Activated CD4-positive, alpha-beta T cell treated with anti-CD3 and anti-CD28 coated beads, Interleukin-2, amount 50 U/mL, for 24 hours (primary cell): ENCODE measurements around the gene ZNF74.

Experiments
- DNase-seq, 2 donors: peaks; one replicate each; pipeline ENCODE4 v3.0.0-alpha.2; 2020; ENCODE audit warnings: low read depth in 1 of 2, low spot score in 1 of 2

The ZNF74 gene

GRCh38 chr22:20430720-20431510 is 37.0 kb downstream of the ZNF74 start:
- peak; percentile 28 to 38 for DNase-seq

- DNase-seq: no peak
Measured at GRCh38 chr22:20431511-20432192, 37.7 kb downstream of the ZNF74 start.

- no peak for DNase-seq
Measured at GRCh38 chr22:20432244-20432686, 38.3 kb downstream of the ZNF74 start.

GRCh38 chr22:20433191-20433590 is 39.2 kb downstream of the ZNF74 start:
- DNase-seq: no peak

- no peak for DNase-seq
Measured at GRCh38 chr22:20433686-20434241, 39.8 kb downstream of the ZNF74 start.

GRCh38 chr22:20434264-20434751 is 40.4 kb downstream of the ZNF74 start:
- no peak for DNase-seq

GRCh38 chr22:20434773-20435172 is 40.8 kb downstream of the ZNF74 start:
- DNase-seq: no peak

GRCh38 chr22:20435436-20436306 is 41.7 kb downstream of the ZNF74 start:
- no peak for DNase-seq

GRCh38 chr22:20436307-20436767 is 42.4 kb downstream of the ZNF74 start:
- DNase-seq: no peak

- DNase-seq: no peak
Measured at GRCh38 chr22:20436768-20437612, 43.0 kb downstream of the ZNF74 start.

- DNase-seq: no peak
Measured at GRCh38 chr22:20437613-20438426, 43.9 kb downstream of the ZNF74 start, which contains the start of gene SCARF2. SCARF2 (minus strand) TSS chr22:20437825; CDS start chr22:20437754, 71 bp downstream.

GRCh38 chr22:20438427-20438677 is 44.4 kb downstream of the ZNF74 start:
- no peak for DNase-seq

GRCh38 chr22:20438678-20439492 is 44.9 kb downstream of the ZNF74 start:
- DNase-seq: no peak

GRCh38 chr22:20439556-20439927 is 45.6 kb downstream of the ZNF74 start:
- DNase-seq: no peak

- no peak for DNase-seq
Measured at GRCh38 chr22:20439928-20440575, 46.1 kb downstream of the ZNF74 start.

- DNase-seq: no peak
Measured at GRCh38 chr22:20440637-20441591, 47.0 kb downstream of the ZNF74 start.
